Mucosa of descending colon (tissue), 3 donors: ENCODE data around the gene ACAA1. TPM values are rescaled to one million over a fixed set of nuclear protein-coding genes. Genes with fewer than 3 reads are reported as not detected.

Source experiments
- ATAC-seq: fragments of 200-7000 bp; cut with Tn5 transposase; one replicate; pipeline ENCODE4 v1.9.1; 2020; ENCODE audit warnings: mild to moderate bottlenecking, moderate library complexity
- DNase-seq, 3 donors: peaks; one replicate each; pipeline ENCODE4 v3.0.0-alpha.2; 2020
- H3K36me3 ChIP-seq: fragments of 200-600 bp; one replicate; pipeline ENCODE4 v1.8.0; 2021; ENCODE audit warnings: low read depth, mild to moderate bottlenecking
- H3K4me1 ChIP-seq: fragments of 200-600 bp; one replicate; pipeline ENCODE4 v1.8.0; 2021; ENCODE audit warnings: low read depth, mild to moderate bottlenecking
- H3K4me3 ChIP-seq: fragments of 200-600 bp; one replicate; pipeline ENCODE4 v1.8.0; 2021; ENCODE audit warnings: mild to moderate bottlenecking
- H3K9me3 ChIP-seq: fragments of 200-600 bp; one replicate; pipeline ENCODE4 v1.8.0; 2021; ENCODE audit warnings: mild to moderate bottlenecking
- intact Hi-C, 2 donors: fragments of 100-400 bp; cut with DNase I in 1 of 2; cut with micrococcal nuclease in 1 of 2; formaldehyde crosslinking; loops; one replicate each; pipeline versions ENCODE4 v1.11.0 to v1.11.1; 2022; cut with DNase I, micrococcal nuclease
- total RNA-seq, 3 donors: library from RNA; stranded (reverse); fragmentation: NEBNext Ultra II Directional in 2 of 3; extraction: Animal tissue kit (Norgen Biotek cat#: 25700) in 2 of 3; gene quantifications; one replicate each; pipeline versions ENCODE4 v1.2.1 to v1.2.4, GENCODE V29; 2021 to 2023
- TF ChIP-seq, protein P1 (sequence below): fragments of 200-600 bp; IDR thresholded peaks from one replicate; pipeline ENCODE4 v1.8.0; 2022; ENCODE audit warnings: antibody characterized with exemption, mild to moderate bottlenecking
- donor health status: DM: no; HTN: no; CAD: no; lungs with moderate emphysema.
- donor health status: DM: no; HTN: no; CAD: no.
- donor health status: DM: no; HTN: yes; CAD: no.

Gene ACAA1
- total RNA-seq, 3 donors from 2014 or later, result 102 to 201 (median 138) TPM

DNA sequence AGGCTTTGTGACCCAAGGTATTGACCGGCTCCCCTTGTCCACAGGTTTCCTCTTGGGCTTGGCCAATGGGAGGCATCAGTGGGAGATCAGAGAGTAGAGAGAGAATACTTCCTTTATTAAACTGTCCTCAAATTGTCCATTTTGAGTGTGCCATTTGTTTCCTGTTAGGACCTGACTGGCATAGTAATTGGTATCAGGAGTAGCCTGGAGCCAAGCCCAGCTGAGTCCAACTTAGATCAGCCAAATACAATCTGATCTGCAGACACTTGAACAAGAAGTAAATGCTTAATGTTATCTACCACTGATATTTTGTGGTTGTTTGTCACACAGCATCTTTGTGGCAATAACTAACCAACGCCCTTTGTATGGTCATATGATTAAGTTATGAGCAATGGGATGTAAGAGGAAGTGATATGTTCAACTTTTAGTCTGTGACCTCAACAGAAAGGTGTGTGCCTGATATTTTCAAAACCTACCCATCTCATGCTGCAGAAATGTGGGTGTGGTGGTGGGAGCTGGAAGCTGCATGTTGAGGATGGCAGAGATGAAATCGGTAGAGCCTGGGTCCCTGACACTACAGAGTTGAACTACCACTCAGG, 14.8 kb upstream of the ACAA1 start:
- H3K9me3 ChIP-seq, result peaks cover 7% of the 10 kb centered on the region
- DNase-seq, result no peak
- peak; percentile 85 for ATAC-seq
- TF ChIP-seq, protein P1, sequence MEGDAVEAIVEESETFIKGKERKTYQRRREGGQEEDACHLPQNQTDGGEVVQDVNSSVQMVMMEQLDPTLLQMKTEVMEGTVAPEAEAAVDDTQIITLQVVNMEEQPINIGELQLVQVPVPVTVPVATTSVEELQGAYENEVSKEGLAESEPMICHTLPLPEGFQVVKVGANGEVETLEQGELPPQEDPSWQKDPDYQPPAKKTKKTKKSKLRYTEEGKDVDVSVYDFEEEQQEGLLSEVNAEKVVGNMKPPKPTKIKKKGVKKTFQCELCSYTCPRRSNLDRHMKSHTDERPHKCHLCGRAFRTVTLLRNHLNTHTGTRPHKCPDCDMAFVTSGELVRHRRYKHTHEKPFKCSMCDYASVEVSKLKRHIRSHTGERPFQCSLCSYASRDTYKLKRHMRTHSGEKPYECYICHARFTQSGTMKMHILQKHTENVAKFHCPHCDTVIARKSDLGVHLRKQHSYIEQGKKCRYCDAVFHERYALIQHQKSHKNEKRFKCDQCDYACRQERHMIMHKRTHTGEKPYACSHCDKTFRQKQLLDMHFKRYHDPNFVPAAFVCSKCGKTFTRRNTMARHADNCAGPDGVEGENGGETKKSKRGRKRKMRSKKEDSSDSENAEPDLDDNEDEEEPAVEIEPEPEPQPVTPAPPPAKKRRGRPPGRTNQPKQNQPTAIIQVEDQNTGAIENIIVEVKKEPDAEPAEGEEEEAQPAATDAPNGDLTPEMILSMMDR, result no peak
- H3K4me1 ChIP-seq, result no peaks in the 10 kb centered on the region
- H3K4me3 ChIP-seq, result no peak overlapping the region
- no peaks in the 10 kb centered on the region for H3K36me3 ChIP-seq
- intact Hi-C loops, result no loop called here

DNA sequence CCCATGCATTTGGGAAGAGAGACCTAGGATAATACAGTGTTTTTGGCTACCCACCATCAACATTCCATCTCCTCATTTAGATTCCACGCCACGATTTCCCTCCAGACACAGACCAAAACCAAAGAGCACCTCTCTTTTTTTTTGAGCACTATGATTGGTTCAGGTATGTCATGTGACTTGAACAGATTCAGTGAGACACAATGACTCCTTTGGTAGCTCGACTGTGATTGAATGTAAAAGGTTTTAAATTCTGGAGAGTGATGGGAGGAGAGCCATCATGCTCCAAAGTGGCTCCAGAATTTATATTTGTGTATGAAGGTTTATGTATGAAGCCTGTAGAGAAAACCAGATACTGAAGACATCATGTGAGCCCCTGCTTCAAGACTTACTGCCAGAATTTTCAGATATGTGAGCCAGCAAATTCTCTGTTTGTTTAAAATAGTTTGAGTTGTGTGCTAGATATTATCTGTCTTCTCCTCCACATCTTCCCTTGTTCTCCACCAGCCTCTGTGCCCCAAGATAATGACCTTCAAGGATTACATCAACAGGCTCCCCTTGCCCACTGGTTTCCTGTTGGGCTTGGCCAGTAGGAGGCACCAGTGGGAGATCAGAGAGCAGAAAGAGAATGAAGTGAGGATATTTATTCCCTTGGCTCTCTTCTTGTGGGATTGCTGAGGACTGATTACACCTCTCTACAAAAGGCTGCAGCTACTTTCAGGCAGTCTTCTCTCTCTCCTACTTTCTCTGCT, 14.0 kb upstream of the ACAA1 start:
- intact Hi-C loops, result no loop called here

DNA sequence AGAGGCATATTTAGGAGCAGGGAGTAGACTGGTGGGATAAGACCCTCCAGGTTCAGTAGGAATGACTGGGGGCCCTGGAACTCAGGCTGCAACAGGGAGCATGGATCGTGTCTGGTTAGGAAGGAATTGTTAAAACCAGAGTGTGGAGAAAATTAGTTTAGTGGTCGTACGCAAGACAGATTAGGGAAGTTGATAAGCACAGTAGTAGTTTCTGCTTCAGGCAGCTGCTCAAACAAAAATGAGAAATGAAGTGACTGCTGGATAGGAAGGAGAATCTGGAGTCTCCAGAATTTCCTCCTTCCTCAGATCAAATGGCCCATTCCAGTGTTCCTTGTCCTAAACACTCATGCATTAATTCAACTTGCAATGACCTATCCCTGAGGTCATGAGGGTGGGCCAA, 12.8 kb upstream of the ACAA1 start:
- H3K9me3 ChIP-seq, result peaks cover 9% of the 10 kb centered on the region
- no peaks in the 10 kb centered on the region for H3K4me1 ChIP-seq
- TF ChIP-seq, protein P1, result no peak
- no peaks in the 10 kb centered on the region for H3K36me3 ChIP-seq
- H3K4me3 ChIP-seq, result no peak overlapping the region
- no peak for ATAC-seq
- peak in 1 of 3 donors; percentile 0 for DNase-seq
- intact Hi-C loops, result no loop called here

More for the DNA sequence above, 14.0 kb upstream of the ACAA1 start:
- peak in 1 of 3 donors; percentile 6 for DNase-seq
- TF ChIP-seq, protein P1, result no peak
- Histone ChIP-seq H3K4me3 (no peak overlapping the region), H3K4me1 (no peaks in the 10 kb centered on the region), H3K36me3 (no peaks in the 10 kb centered on the region), H3K9me3 (peaks cover 9% of the 10 kb centered on the region)
- ATAC-seq, result no peak

DNA sequence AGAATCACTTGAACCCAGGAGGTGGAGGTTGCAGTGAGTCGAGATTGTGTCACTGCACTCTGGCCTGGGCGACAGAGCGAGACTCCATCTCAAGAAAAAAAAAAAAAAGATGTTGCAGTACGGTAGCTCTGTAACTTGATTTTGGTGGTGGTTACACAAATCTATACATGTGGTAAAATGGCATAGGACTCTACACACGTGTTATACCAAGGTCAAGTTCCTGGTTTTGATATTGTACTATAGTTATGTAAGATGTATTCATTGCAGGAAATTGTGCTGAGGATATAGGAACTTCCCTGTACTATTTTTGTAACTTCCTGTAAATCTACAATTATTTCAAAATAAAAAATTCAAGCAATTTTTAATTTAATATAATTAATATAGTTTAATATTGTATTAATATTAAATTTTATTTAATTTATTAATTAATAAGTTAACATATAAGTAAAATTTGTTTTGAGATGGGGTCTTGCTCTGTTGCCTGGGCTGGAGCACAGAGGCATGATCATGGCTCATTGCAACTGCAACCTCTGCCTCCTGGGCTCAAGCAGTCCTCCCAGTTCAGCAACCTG, 11.5 kb upstream of the ACAA1 start:
- Histone ChIP-seq H3K9me3 (peaks cover 9% of the 10 kb centered on the region), H3K4me1 (no peaks in the 10 kb centered on the region), H3K4me3 (no peak overlapping the region), H3K36me3 (no peaks in the 10 kb centered on the region)
- peak in 1 of 3 donors; percentile 0 for DNase-seq
- TF ChIP-seq, protein P1, result no peak
- ATAC-seq, result peak; percentile 47
- intact Hi-C loops, result no loop called here

DNA sequence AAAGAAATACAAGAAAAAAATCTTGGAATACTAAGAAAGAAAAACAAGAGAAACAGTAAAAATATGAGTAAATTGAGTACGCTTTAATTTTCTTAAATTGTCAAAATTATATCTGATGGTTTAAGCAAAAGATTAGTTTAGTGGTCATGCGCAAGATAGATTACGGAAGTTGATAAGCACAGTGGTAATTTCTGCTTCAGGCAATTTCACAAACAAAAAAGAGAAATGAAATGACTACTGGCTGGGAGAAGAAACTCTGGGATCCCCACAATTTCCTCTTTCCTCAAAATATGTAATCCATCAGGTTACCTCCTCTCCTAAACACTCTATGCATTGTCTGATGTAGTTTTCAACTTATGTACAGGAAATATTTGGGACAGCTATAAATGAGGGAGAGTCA, 10.5 kb upstream of the ACAA1 start:
- ATAC-seq, result no peak
- intact Hi-C loops, result no loop called here
- peaks cover 9% of the 10 kb centered on the region for H3K9me3 ChIP-seq
- no peak overlapping the region for H3K4me3 ChIP-seq
- no peaks in the 10 kb centered on the region for H3K4me1 ChIP-seq
- H3K36me3 ChIP-seq, result no peaks in the 10 kb centered on the region
- DNase-seq, result no peak
- TF ChIP-seq, protein P1, result no peak
